RWPE2 (cell line): ENCODE results near the gene PLA2G7.
"Not testable (repeated sequence)": the region's sequence is repeated elsewhere in the genome, so short reads cannot be mapped to it uniquely, and the experiment has no call there.

Experiments
- ATAC-seq: fragments of 200-7000 bp; cut with Tn5 transposase; 3 replicates; pipeline ENCODE4 v1.9.1; 2021; ENCODE audit warnings: low read depth
- DNase-seq: peaks from one replicate; pipeline ENCODE4 v3.0.0-alpha.2; 2020; ENCODE audit warnings: low spot score
- H3K27ac ChIP-seq: fragments of 450-650 bp; 2 replicates; pipeline ENCODE4 v1.5.1; 2017; ENCODE audit warnings: mild to moderate bottlenecking; ENCODE audit not compliant: poor library complexity, severe bottlenecking
- H3K27me3 ChIP-seq: fragments of 250-450 bp; sonication (Bioruptor Pico); 2 replicates; pipeline ENCODE4 v1.5.1; 2021; ENCODE audit warnings: mild to moderate bottlenecking, moderate library complexity; ENCODE audit not compliant: insufficient read depth, poor library complexity, severe bottlenecking
- H3K36me3 ChIP-seq: fragments of 250-450 bp; sonication (Bioruptor Pico); 2 replicates; pipeline ENCODE4 v1.5.1; 2020; ENCODE audit warnings: low read depth, mild to moderate bottlenecking, moderate library complexity
- H3K4me1 ChIP-seq: fragments of 250-450 bp; sonication (Bioruptor Pico); 2 replicates; pipeline ENCODE4 v1.5.1; 2021; ENCODE audit warnings: mild to moderate bottlenecking, moderate library complexity; ENCODE audit not compliant: insufficient read depth, poor library complexity, severe bottlenecking
- H3K4me3 ChIP-seq: fragments of 250-450 bp; sonication (Bioruptor Pico); 2 replicates; pipeline ENCODE4 v1.5.1; 2021; ENCODE audit warnings: mild to moderate bottlenecking, moderate library complexity; ENCODE audit not compliant: severe bottlenecking
- H3K9me3 ChIP-seq: fragments of 250-450 bp; sonication (Bioruptor Pico); 2 replicates; pipeline ENCODE4 v1.5.1; 2021; ENCODE audit warnings: mild to moderate bottlenecking, moderate library complexity; ENCODE audit not compliant: severe bottlenecking
- CTCF ChIP-seq: fragments of 450-650 bp; IDR thresholded peaks from one replicate; pipeline ENCODE4 v1.5.1; 2017; ENCODE audit warnings: mild to moderate bottlenecking, moderate library complexity; ENCODE audit not compliant: poor library complexity, severe bottlenecking

The PLA2G7 gene

DNA sequence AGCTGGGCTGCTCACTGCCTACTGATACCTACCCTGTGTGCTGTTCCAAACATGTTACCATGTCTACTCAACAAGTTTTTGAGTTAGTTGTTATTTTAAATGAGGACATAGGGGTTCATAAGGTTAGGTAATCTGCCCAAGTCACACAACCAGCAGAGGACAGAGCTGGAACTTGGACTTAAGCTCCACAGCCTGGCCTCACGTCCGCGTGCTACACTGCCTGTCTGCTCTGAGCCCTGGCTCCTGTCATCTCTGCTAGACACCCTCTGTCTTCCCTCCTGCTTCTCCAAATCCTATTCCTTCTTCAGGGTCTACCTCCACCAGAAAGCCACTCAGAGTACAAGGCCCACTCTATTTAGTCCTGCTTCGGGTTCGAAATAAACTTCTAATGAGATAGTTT lies 29.8 kb upstream of the PLA2G7 start:
- no peaks in the 10 kb centered on the region for H3K4me1 ChIP-seq
- no peak overlapping the region for H3K27ac ChIP-seq
- no peaks in the 10 kb centered on the region for H3K36me3 ChIP-seq
- H3K9me3 ChIP-seq = no peaks in the 10 kb centered on the region
- ATAC-seq = no peak
- H3K4me3 ChIP-seq = no peak overlapping the region
- no peak for TF ChIP-seq CTCF
- DNase-seq = no peak
- peaks cover 3% of the 10 kb centered on the region for H3K27me3 ChIP-seq

DNA sequence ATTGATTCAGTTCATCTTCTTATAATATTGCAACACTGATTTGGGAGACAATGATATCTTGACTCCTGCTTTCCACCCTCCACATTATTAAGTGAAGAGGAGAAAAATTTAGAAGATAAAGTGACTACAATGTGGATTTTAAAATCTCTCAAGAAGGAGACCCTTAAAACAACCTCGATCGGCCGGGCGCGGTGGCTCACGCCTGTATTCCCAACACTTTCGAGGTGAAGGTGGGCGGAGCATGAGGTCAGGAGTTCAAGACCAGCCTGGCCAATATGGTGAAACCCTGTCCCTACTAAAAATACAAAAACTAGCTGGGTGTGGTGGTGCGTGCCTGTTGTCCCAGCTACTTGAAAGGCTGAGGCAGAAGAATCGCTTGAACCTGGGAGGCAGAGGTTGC lies 29.1 kb upstream of the PLA2G7 start:
- not testable (repeated sequence) for ATAC-seq, DNase-seq, H3K36me3 ChIP-seq, H3K9me3 ChIP-seq, H3K4me1 ChIP-seq, H3K27me3 ChIP-seq, H3K27ac ChIP-seq, H3K4me3 ChIP-seq

- Histone ChIP-seq H3K4me1 (no peaks in the 10 kb centered on the region), H3K9me3 (no peaks in the 10 kb centered on the region), H3K36me3 (no peaks in the 10 kb centered on the region), H3K4me3 (no peak overlapping the region), H3K27ac (no peak overlapping the region), H3K27me3 (peaks cover 3% of the 10 kb centered on the region)
- no peak for TF ChIP-seq CTCF
- ATAC-seq = no peak
- no peak for DNase-seq
These were observed 28.3 kb upstream of the PLA2G7 start for GRCh38 chr6:46763466-46763865.

- Histone ChIP-seq H3K4me1 (no peaks in the 10 kb centered on the region), H3K36me3 (no peaks in the 10 kb centered on the region), H3K9me3 (no peaks in the 10 kb centered on the region), H3K27me3 (peaks cover 3% of the 10 kb centered on the region), H3K27ac (no peak overlapping the region), H3K4me3 (no peak overlapping the region)
- ATAC-seq = no peak
- DNase-seq = no peak
- TF ChIP-seq CTCF = no peak
These were observed 25.8 kb upstream of the PLA2G7 start for GRCh38 chr6:46760925-46761324.

GRCh38 chr6:46758960-46759753 lies 24.0 kb upstream of the PLA2G7 start:
- no peak for ATAC-seq

More at GRCh38 chr6:46758960-46759753, 24.0 kb upstream of the PLA2G7 start:
- H3K27me3 ChIP-seq = peaks cover 3% of the 10 kb centered on the region
- no peak for DNase-seq
- no peak overlapping the region for H3K4me3 ChIP-seq
- no peak for TF ChIP-seq CTCF
- no peaks in the 10 kb centered on the region for H3K4me1 ChIP-seq
- H3K36me3 ChIP-seq = no peaks in the 10 kb centered on the region
- no peaks in the 10 kb centered on the region for H3K9me3 ChIP-seq
- no peak overlapping the region for H3K27ac ChIP-seq
